Inferior parietal cortex (tissue), 1 donor: ENCODE measurements around the gene PEPD.

ENCODE experiments used
- DNase-seq: peaks from one replicate; pipeline ENCODE4 v3.0.0-alpha.2; 2016; ENCODE audit errors: extremely low spot score

The PEPD gene

DNA sequence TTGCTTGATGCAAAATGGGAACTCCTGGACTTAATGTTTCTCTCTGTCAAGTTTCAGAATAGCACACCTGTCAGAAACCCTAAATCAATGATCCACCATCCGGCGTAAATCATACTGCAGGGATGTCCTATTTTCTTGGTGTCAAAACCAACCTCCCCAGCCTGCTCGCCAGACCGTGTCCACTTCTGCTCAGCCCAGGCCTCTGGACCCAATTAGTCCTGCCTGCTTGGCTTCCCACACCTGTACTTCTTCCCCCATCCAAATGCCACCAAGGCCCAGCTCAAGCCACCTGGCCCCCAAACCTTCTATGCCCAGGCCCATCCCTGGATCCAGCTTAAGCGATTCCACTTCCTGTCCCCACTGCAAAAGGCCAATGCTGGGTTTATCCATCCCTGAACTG is 25.1 kb upstream of the PEPD start:
- DNase-seq, result no peak

DNA sequence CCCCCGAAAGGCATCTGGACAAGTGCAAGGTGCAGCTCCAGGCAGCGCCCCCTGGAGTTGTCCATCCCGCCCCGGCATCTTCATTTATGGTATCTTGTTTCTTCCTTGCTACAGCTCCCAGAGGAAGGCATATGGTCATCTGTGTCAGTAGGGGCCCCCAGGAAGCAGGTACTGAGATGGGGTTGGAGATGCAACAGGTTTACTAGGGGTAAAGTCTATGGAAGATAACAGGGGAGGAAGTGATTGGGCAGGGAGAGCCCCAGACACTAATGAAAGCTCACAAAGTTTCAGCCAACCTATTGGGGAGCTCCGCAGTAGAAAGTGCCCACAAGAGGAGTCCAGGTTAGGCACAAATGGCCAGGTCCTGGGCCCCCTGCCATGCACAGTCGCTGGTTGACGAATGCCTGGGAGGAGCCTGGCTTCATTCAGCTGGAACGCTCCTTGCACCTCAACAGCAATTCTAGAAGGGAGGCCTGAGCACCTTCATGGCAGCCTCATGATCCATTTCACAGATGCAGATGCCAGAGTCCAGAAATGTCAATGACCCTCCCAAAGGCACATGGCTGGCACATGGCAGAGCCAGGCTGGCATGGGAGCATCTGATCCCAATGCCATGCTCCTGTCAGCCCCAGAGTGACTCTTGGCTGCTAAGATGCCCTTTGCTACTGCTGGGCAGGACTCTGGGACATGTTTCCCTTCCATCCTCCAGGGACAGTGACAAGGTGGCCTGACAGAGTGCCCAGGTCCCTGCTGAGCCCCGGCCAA is 23.8 kb upstream of the PEPD start:
- no peak for DNase-seq

DNA sequence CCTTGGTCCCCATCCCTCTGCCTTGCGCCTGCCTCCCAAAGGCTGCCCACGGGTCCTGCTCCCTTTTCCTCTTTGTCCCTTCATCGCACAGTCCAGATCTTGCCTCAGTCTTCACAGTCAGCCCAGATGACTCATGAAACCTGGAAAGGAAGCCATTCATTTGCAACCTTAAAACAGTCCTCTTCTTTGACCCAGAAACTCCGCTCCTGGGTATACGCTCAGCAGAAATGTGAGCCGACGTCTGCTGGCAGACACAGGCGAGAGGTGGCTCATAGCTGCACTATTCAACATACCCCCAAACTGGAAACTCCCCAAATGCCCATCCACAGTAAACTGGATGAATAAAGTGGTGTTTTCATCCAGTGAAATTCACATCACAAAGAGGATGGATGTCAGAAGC is 13.6 kb upstream of the PEPD start:
- no peak for DNase-seq

DNA sequence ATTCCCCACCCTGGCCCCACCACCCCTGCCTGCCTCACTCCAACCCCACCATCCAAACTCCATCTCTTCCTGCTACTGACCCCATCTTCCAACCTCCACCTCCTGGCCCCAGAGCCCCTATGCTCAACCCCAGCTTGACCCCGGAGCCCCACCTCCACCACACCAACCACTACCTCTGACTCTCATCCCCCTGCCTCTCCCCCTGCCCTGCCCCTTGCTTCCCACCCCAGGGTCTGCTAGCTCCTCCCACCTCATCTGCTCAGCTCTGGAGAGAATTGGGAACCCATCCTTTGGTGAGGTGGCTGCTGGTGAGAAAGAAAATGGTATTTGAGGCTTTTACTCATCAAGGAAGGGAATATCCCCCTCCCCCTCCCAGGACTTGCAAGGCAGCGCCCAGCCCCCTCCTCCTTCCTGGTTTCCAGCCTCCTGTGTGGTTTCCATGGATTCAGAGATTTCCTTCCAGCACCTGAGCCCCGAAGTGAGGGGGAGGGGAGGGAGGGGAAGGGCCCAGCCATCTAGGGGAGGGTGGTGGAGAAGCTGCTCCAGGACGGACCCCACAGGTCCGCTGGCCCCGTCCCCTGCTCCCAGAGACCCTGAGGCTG is 11.4 kb upstream of the PEPD start:
- DNase-seq, result no peak

DNA sequence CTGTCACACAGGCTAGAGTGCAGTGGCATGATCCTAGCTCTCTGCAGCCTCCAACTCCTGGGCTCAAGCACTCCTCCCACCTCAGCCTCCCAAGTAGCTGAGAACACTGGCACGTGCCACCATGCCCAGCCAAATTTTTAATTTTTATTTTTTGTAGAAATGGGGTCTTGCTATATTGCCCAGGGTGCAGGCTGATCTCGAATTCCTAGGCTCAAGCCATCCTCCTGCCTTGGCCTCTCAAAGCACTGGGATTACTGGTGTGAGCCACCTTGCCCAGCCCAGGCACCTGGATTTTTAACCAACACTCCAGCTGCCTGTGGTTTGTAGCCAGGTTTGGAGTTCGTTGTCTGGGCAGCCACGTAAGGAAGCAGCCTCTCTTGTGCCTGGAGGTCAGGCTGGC is 9.3 kb upstream of the PEPD start:
- no peak for DNase-seq

DNA sequence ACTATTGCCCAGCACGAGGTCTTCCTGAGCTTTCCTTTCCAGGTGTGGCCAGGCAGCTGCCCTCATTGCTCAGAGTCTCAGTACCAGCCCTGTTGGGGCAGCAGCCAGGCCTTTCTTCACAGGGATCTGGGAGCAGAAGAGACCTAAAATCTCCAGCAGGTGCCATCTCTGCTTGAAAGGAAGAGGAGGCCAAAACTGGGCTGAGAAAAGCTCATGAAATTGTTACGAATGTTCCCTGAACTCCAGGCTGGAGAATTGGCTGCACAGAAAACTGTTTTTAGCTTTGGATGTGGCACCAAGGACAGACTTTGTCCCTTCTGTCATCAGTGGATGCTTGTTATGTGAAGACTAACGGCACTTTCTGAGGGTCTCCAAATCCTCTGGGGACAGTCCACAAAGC is 8.7 kb upstream of the PEPD start:
- DNase-seq, result no peak

DNA sequence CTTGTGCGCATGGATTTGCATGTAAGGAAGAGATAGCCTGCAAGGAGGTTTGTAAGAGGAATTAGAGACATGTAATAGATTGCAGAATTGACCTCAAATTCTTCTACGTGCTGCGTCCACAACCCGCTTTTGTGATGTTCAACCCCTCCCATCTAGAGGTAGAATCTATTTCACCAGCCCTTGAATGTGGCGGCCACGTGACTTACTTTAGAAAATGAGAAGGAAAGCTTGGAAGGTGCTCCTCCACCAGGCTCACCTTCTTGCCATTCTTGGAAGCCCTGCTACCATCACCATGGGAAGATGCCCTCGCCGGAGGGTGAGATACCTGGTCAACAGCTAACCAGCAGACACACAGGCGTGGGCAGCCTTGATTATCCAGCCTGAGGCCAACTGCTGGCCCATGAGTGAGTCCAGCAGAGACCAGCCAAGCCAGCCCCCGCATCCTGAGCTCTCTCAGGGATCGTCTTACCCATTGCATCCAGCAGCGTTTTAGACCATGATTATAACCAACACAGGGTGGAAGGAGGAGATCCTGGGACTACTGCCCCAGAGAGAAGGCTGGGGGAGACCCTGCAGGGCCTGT is 7.6 kb upstream of the PEPD start:
- no peak for DNase-seq

DNA sequence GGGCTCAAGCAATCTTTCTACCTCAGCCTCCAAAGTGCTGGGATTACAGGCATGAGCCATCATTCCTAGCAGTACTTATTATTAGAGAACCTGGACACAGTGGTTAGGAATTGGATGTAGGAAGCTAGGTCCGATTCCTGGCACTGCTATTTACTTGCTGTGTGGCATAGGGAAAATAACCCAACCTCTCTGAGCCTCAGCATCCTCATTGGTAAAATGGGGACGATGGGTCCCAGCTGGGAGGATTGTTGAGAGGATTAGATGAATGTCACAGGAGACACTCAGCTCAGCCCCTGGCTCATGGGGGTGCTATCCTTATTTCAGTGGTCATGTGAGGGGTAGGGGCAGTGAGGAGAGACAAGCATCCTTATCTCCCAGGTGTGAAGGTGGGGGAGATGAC is 6.8 kb upstream of the PEPD start:
- DNase-seq, result no peak

DNA sequence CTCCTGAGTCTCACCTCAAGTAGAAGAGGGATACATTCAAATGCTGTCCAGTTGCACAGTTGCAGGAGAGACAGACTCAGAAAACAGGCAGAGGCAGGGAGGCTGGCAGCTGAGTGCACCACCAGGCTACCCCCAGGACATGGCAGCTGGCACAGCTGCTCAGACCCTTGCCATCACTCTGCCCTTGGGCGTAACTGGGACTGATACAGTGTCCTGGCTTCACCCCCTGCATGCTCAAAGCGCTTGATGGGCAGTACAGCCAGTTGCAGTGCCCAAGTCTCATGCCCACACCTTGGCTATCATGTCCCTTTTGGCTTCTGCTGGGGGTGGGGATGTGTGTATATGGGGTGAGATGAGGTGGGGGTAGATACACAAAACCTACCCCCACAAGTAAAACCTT is 5.5 kb upstream of the PEPD start:
- DNase-seq, result no peak

DNA sequence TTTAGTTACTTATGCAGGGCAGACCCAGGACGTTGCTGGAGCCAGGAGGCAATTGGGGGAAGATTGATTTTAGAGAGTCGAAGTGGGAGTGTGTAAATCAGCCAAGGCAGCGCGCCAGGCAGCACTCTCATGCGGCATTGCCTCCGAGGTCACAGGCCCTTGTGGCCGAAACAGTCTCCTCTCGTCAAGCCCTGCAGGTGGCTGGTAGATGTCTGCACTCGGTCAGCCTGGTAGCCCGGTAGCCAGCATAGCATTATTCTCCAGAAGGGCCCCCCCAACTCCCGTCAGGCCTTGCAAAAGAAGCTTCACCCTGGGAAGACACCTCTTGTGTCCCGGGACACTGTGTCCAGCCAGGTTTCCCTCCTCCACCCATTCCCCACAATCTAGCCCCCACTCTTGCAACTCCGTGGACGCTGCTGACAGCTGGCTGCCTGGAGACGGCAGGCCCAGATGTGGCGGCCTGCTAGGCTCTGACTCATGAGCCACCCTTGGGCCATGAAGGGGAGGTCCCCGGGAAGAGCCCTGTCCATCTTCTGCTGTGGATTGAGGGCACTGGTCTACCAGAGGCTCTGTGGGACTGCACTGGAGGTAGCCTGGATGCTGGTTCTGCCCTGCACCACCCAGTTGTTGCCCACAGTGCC is 2.6 kb upstream of the PEPD start:
- no peak for DNase-seq

DNA sequence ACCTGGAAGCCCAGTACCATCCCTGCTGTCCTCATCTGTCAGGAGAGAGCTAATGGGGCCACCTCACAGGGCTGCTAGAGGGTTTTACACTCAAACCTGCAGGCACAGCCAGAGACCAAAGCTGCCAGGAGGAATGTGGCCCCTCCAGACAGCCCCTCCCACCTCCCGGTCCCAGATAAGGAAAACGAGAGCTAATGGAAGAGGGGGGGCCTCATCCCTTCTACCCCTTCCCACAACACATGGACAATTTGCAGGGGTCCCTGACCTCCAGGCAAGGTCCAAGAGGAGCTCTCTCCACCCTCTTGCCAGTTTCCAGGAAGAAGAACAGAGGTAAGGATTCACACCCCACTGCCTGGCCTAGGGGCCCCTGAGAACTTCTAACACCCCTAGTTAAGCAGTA is 1.6 kb upstream of the PEPD start:
- DNase-seq, result no peak

DNA sequence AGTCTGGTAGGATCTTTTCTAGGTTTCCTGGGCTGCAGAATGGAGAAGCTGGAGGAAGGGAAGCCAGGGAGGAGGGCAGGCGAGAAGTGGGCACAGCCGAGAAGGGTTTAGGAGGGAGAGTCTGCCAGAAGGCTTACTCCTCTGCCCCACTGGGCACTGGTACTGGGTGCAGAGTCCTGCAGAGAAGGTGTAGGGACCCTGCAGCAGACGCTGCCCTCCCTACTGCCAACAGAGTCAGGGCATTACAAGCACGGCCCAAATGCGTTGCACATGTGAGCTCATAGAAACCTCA is 726 bp upstream of the PEPD start:
- DNase-seq, result no peak

DNA sequence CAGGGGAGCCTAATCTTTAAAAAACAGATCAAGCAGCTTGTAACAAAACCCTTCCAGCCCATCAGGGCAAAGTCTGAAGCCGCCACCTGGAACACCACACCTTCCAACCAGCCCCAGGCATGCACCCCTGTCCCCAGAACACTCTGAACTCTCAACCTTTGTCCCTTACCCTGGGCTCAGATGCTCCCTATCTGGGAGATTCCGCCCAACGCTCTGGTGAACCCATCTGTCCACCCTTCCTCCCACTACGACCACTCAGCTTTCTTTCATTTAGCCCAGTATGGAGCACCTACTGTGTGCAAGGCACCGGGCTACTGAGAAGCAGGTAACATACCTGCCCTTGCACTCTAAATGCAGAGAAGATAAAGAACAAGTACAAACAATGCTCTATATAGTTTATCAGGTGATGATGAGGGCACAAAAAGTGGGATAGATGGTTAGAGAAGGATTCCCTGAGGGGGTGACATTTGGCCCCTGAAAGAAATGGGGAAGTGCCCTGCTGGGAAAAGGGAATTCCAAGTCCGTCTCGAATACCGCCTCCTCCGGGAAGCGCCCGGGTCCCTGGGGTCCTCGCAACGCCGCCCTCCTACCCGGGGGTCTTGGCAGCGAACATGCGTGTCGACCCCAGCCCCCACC is 629 bp downstream of the PEPD start:
- DNase-seq, result no peak

DNA sequence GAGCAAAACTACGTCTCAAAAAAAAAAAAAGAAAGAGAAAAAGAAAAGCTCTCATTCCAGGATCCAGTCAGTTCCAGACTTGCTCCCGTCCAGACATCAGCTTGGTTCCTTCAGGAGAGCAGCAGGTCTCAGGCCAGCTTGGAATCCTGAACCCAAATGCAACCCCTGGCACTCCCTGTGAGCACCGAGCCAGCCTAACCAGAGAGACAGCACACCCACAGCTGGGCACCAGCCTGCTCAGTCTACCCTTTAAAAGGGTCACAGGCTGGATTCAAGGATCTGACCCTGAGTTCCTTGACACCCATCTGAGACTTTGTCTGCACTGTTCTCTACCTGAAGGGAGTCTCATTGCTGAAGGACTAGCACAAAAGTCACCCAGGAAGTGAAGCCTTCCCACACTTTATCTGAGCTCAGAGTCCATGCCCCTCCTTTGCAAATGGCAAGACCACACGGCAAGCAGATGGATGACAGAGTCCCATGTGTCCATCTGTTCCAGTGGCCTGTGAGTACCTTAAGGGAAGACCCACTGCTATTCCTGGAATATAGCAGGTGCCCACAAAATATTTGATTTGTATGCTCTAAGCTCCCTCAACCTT is 1.4 kb downstream of the PEPD start:
- DNase-seq, result no peak

DNA sequence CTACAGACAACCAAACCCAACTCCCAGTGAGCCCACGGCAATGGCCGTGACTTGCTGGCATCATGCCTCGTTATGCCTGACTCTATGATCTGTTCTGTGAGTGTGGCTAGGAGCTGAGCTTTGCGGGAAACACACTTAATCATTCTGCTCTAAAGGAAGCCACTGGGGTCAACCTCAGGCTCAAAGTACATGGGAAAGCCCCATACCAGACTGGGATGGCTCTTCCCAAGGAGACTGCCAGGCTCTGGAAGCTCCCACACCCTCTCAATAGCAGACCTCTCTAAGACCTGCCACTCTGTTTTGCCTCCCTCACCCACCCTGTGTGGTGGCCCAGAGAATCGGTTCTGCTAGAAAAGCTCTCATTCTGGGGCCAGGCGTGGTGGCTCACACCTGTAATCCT is 2.2 kb downstream of the PEPD start:
- DNase-seq, result no peak

DNA sequence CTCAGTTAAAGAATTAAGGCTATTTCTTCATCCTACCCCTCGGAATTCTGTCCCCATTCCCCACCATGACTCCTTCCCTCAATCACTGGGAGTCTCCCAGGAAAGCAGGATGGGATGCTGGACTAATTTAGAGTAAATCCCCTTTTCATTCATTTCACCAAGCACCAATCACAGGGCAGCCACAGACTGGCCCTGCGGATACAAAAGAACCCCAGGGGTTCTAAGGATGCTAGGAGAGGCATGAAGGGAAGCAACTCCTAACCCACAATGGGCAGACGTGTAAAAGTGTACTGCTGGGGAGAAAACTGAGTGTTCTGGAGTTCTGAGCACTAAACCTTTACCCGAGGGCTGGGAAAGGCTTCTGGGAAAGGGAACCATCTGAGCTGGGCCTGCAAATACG is 3.0 kb downstream of the PEPD start:
- no peak for DNase-seq

DNA sequence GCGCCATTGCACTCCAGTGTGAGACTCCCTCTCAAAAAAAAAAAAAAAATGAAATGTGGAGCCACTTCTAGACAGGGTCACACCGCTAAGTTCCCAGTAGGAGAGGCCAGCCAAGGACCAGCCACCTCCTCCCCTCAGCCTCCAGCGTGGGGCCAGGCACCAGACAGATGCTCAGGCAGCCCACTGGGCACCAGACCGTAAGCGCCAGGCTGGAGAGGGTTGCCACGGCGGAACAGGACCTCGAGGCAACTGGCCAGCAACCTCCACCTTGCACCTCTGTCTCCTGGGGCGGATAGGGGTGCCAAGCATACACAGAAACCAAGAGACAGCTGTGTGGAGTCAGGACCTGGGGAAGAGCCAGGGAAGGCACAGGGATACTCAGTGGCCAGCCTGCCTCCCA is 3.7 kb downstream of the PEPD start:
- DNase-seq, result no peak

DNA sequence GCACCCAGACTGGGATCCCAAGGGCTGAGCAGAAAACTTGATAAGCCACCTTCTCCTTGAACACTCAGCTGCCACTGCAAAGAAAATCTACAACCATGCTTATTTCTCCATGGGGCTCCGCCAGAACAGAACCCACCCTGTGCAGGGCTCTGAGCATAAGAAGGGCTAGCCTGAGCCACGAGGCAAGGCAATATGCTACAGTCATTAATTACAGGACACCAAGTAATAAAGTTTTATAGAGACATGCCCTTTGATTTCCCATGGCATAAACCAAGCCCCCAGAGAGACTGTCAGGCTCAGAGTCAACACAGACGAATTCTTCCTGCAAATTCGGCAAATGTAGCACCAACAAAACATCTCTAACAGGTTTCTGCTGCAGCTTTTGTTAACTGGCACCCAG is 5.7 kb downstream of the PEPD start:
- no peak for DNase-seq

DNA sequence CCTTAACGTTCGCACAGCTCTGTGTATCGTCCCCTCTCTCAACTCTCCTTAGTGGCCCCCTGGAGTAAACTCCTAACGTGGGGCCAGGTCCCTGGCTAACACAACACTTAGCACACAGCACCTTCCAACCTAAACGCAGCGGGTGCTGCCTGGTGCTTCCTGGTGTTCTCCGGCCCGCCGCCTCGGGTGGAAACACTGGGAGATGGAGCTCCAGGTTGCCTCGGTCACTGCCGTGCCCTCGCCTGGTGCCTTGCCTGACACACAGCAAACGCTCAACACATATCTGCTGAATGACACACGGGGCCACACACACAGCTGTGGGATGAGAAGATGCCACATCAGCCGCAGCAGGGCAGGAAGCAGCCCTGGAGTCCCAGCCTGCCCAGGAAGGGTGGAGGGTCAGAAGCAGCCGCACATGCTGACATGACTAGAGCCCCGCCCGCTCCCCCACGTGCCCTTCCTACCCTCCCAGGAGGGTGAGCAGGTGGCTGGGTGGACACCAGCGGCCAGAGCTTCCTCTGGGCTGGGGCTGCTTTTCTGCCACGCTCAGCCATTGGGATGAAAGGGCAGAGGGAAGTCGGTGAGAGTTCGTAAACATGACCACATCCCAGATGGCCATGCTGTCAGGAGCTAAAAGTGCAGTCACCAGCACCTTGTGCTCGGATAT is 6.6 kb downstream of the PEPD start:
- no peak for DNase-seq

DNA sequence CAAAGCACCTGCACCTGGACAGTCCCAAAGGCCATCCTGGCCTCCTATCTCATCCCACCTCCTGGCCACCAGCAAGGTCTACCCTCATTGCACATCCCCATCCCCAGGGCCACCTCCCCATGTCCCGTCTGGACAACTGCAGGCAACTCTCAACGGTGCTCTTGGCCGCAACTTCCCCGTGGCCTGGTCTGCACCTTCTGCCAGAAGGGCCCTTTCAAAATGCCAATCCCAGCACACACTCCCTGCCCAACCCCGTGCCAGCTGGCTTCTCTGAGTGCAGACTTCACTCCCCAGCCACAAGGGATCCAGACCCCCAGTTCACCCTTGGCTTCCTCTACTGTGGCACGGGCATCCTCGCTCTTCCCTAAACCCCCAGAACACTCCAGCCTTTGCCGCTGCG is 8.2 kb downstream of the PEPD start:
- DNase-seq, result no peak

DNA sequence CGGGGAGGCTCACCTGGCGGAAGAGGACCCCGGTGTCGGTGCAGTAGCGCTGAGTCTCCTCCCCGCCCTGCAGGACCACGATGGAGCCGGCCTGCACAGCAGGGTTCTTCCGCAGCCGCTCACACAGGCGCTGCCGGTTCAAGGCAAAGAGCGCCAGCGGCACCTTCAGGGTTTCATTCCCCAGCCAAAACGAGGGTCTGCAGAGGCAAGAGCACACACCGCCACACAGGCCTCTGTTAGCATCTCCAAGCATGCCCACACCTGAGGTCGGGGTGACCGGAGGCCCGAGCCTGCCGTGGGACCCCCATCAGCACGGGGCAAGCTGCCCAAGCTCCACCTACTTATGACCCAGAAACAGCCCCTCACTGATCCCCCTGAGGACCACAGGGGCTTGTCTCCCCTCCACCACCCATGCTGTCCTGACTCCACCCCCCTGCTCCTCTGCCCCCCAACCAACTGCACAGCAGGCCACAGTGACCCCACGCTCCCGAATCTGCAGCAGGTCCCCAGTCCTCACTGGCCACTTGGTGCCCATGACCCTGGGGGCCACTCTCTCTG is 8.9 kb downstream of the PEPD start:
- DNase-seq, result no peak

DNA sequence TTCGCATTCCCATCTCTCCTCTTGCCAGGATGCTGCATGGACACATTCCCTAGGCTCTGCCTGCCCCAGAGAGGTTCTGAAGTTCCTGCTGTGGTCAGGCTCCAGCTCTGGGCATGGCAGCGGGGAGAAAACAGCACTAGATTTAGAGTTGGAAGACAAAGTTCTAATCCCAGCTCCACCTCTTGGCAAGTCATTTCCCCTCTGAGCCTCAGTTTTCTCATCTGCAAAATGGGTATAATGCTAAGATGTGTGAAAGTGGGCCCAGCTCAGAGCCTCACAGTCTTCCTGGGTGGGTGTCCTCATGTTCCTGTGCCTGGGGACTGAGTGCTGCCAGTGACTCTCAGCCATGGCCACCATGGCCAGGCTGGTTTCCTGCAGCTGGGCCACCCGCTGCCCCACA is 9.6 kb downstream of the PEPD start:
- no peak for DNase-seq
